Central memory CD8-positive, alpha-beta T cell (primary cell): ENCODE measurements around the gene WBP11.

Experiments used
- ATAC-seq: fragments of 150-1000 bp; cut with Tn5 transposase; replicated peaks from 2 replicates; pipeline ENCODE4 v1.10.0; 2022; ENCODE audit warnings: mild to moderate bottlenecking, moderate FRiP score, moderate number of reproducible peaks; ENCODE audit not compliant: poor library complexity, severe bottlenecking; ENCODE audit errors: extremely low read depth
- DNase-seq, 2 donors: peaks; one replicate each; pipeline ENCODE4 v3.0.0; 2021; ENCODE audit warnings: low spot score in 2 of 2
- H3K27ac Mint-ChIP-seq: one replicate; pipeline ENCODE4 v1.8.0; 2022; ENCODE audit warnings: low read depth, mild to moderate bottlenecking, moderate library complexity, mixed read lengths
- H3K27me3 Mint-ChIP-seq: one replicate; pipeline ENCODE4 v1.8.0; 2022; ENCODE audit warnings: mixed read lengths
- H3K36me3 Mint-ChIP-seq: one replicate; pipeline ENCODE4 v1.8.0; 2022; ENCODE audit warnings: mild to moderate bottlenecking, moderate library complexity, mixed read lengths; ENCODE audit not compliant: insufficient read depth
- H3K4me1 Mint-ChIP-seq: one replicate; pipeline ENCODE4 v1.8.0; 2022; ENCODE audit warnings: mixed read lengths
- H3K4me3 Mint-ChIP-seq: one replicate; pipeline ENCODE4 v1.8.0; 2022; ENCODE audit warnings: mild to moderate bottlenecking, moderate library complexity, mixed read lengths
- H3K9me3 Mint-ChIP-seq: one replicate; pipeline ENCODE4 v1.8.0; 2022; ENCODE audit warnings: mixed read lengths

Gene WBP11

DNA sequence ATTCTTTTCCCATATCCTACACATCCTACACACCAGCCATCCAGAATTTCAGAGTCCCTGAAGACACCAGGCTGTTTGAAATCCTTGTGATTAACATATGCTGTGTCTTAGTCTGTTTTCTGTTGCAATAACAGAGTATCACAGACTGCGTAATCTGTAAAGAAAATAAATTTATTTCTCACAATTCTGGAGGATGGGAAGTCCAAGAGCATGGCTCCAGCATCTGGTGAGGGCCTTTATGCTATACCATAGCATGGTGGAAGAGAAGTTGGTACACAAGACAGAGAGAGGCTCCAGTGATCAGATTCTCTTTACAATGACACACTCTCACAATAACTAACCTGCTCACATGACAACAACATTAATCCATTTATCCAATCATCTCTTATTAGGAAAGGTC, 36.0 kb upstream of the WBP11 start:
- H3K4me3 Mint-ChIP-seq = no peak overlapping the region
- H3K36me3 Mint-ChIP-seq = no peaks in the 10 kb centered on the region
- DNase-seq (no peak), ATAC-seq (no peak)
- H3K9me3 Mint-ChIP-seq = no peaks in the 10 kb centered on the region
- no peak overlapping the region for H3K27ac Mint-ChIP-seq
- peaks cover 57% of the 10 kb centered on the region for H3K27me3 Mint-ChIP-seq
- H3K4me1 Mint-ChIP-seq = no peaks in the 10 kb centered on the region

- H3K36me3 Mint-ChIP-seq = no peaks in the 10 kb centered on the region
- H3K9me3 Mint-ChIP-seq = no peaks in the 10 kb centered on the region
- H3K4me1 Mint-ChIP-seq = no peaks in the 10 kb centered on the region
- H3K27ac Mint-ChIP-seq = no peak overlapping the region
- ATAC-seq = no peak
- DNase-seq = no peak
- H3K27me3 Mint-ChIP-seq = peaks cover 77% of the 10 kb centered on the region
- no peak overlapping the region for H3K4me3 Mint-ChIP-seq
Observed at GRCh38 chr12:14836336-14837210, 33.3 kb upstream of the WBP11 start.

DNA sequence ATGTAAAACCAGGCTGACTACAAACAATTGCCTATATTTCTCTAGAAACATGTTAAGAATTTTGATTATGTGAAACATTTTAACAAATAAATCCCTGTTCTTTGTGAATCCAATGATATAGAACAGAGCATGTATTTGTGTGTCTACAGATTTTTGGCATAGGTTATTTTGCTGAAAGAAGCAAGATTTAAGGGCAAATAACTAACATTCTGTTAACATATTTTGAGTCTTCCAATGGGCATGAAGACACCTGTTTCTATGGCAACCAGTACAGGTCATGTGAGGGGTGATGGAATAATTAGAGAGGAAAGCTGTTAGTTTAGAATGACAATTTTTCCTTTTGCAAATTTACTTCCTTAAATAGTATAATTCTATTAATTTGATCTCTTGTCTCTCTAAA, 31.2 kb upstream of the WBP11 start:
- DNase-seq (no peak), ATAC-seq (no peak)
- Mint-ChIP-seq H3K4me3 (no peak overlapping the region), H3K27me3 (peaks cover 65% of the 10 kb centered on the region), H3K36me3 (no peaks in the 10 kb centered on the region), H3K4me1 (no peaks in the 10 kb centered on the region), H3K27ac (no peak overlapping the region), H3K9me3 (no peaks in the 10 kb centered on the region)

DNA sequence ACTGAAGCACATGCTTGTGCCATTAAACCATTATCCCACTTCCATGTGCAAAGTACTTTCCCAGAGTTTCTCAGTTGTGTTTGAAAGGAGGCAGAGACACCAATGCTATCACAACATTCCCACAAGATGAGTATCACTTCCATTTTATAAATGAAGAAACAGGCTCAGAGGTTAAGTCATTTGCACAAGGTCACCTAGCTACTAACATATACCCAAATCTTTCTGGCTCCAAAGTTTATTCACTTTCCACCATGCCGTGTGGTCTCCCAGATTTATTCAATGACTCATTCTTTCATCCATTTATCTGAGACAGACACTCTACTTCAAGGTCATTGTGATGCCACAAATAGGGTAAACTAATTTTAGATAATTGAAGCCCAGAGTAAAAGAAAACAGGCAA, 30.7 kb upstream of the WBP11 start:
- DNase-seq (no peak), ATAC-seq (no peak)
- H3K27ac Mint-ChIP-seq = no peak overlapping the region
- H3K9me3 Mint-ChIP-seq = no peaks in the 10 kb centered on the region
- H3K27me3 Mint-ChIP-seq = peaks cover 60% of the 10 kb centered on the region
- H3K36me3 Mint-ChIP-seq = no peaks in the 10 kb centered on the region
- H3K4me3 Mint-ChIP-seq = no peak overlapping the region
- no peaks in the 10 kb centered on the region for H3K4me1 Mint-ChIP-seq

- Mint-ChIP-seq H3K4me3 (no peak overlapping the region), H3K27ac (no peak overlapping the region), H3K36me3 (no peaks in the 10 kb centered on the region), H3K27me3 (peaks cover 54% of the 10 kb centered on the region), H3K9me3 (no peaks in the 10 kb centered on the region), H3K4me1 (no peaks in the 10 kb centered on the region)
- no peak for ATAC-seq
- no peak for DNase-seq
Observed at GRCh38 chr12:14833336-14833735, 30.1 kb upstream of the WBP11 start.

GRCh38 chr12:14828892-14829291, 25.6 kb upstream of the WBP11 start:
- ATAC-seq (no peak), DNase-seq (no peak)
- H3K4me3 Mint-ChIP-seq = no peak overlapping the region
- no peak overlapping the region for H3K27ac Mint-ChIP-seq
- H3K4me1 Mint-ChIP-seq = no peaks in the 10 kb centered on the region
- no peaks in the 10 kb centered on the region for H3K9me3 Mint-ChIP-seq
- H3K36me3 Mint-ChIP-seq = no peaks in the 10 kb centered on the region
- peaks cover 19% of the 10 kb centered on the region for H3K27me3 Mint-ChIP-seq

- Mint-ChIP-seq H3K9me3 (no peaks in the 10 kb centered on the region), H3K4me1 (no peaks in the 10 kb centered on the region), H3K4me3 (no peak overlapping the region), H3K27ac (no peak overlapping the region), H3K27me3 (peaks cover 7% of the 10 kb centered on the region), H3K36me3 (no peaks in the 10 kb centered on the region)
- DNase-seq (no peak), ATAC-seq (no peak)
Observed at GRCh38 chr12:14827043-14827442, 23.8 kb upstream of the WBP11 start.

- H3K9me3 Mint-ChIP-seq = no peaks in the 10 kb centered on the region
- ATAC-seq = no peak
- DNase-seq = no peak
- H3K27ac Mint-ChIP-seq = no peak overlapping the region
- H3K4me3 Mint-ChIP-seq = no peak overlapping the region
- H3K36me3 Mint-ChIP-seq = no peaks in the 10 kb centered on the region
- peaks cover 5% of the 10 kb centered on the region for H3K27me3 Mint-ChIP-seq
- no peaks in the 10 kb centered on the region for H3K4me1 Mint-ChIP-seq
Observed at GRCh38 chr12:14826491-14826890, 23.2 kb upstream of the WBP11 start.

DNA sequence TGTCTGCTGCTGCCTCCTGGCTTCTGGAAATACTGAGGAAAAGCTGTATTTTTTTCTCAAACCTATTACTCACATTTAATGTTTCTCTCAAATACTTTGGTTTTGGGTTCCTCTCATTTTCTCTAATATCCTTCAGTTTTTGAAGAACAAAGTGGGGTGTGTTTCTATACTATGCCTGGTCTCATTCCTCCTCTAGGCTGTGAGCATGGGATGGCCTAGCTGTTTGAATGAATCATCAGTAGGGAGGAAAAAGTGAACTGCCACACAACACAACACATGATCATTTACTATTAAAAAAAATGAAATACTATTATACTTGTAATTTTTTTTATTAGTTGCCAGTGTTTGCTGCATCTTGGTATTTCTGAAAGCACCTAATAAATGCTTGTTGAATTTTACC, 22.0 kb upstream of the WBP11 start:
- Mint-ChIP-seq H3K9me3 (no peaks in the 10 kb centered on the region), H3K36me3 (no peaks in the 10 kb centered on the region), H3K4me1 (no peaks in the 10 kb centered on the region), H3K27me3 (peaks cover 8% of the 10 kb centered on the region), H3K4me3 (no peak overlapping the region), H3K27ac (no peak overlapping the region)
- DNase-seq (no peak), ATAC-seq (no peak)

- H3K9me3 Mint-ChIP-seq = no peaks in the 10 kb centered on the region
- H3K4me3 Mint-ChIP-seq = no peak overlapping the region
- ATAC-seq (no peak), DNase-seq (no peak)
- H3K27me3 Mint-ChIP-seq = peaks cover 8% of the 10 kb centered on the region
- no peaks in the 10 kb centered on the region for H3K36me3 Mint-ChIP-seq
- no peak overlapping the region for H3K27ac Mint-ChIP-seq
- H3K4me1 Mint-ChIP-seq = no peaks in the 10 kb centered on the region
Observed at GRCh38 chr12:14824012-14824634, 20.8 kb upstream of the WBP11 start.

GRCh38 chr12:14814014-14814413, 10.7 kb upstream of the WBP11 start, which contains the start of gene SMCO3:
TSS of gene SMCO3 (minus strand) at chr12:14814182. CDS start at chr12:14806680, 7,502 bp downstream.
- Mint-ChIP-seq H3K27me3 (no peaks in the 10 kb centered on the region), H3K27ac (no peak within 1 kb of the TSS), H3K4me3 (no peak within 1 kb of the TSS), H3K4me1 (no peaks in the 10 kb centered on the region), H3K9me3 (no peaks in the 10 kb centered on the region), H3K36me3 (no peaks in the 10 kb centered on the region)
- DNase-seq (no peak), ATAC-seq (no peak)

DNA sequence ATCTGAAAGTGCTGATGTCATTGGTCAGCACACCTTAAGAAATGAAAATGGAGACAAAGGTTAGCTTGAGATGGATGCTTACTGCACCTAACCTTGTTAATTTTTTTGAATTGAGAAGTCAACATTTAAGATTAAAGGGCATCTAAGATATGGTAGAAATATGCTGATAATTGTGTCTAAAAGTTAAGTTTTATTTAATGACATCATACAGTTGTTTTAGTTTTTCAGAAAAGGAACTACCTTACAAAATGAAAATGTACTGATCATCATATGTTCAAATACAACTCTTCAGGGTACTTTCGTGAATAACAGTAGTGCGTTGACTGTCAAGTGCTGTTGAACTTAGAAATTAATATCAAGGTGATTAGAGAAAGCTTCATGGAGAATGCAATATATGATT, 8.2 kb upstream of the WBP11 start:
- ATAC-seq (no peak), DNase-seq (no peak)
- no peaks in the 10 kb centered on the region for H3K36me3 Mint-ChIP-seq
- no peak overlapping the region for H3K27ac Mint-ChIP-seq
- no peak overlapping the region for H3K4me3 Mint-ChIP-seq
- no peaks in the 10 kb centered on the region for H3K9me3 Mint-ChIP-seq
- no peaks in the 10 kb centered on the region for H3K27me3 Mint-ChIP-seq
- no peaks in the 10 kb centered on the region for H3K4me1 Mint-ChIP-seq

DNA sequence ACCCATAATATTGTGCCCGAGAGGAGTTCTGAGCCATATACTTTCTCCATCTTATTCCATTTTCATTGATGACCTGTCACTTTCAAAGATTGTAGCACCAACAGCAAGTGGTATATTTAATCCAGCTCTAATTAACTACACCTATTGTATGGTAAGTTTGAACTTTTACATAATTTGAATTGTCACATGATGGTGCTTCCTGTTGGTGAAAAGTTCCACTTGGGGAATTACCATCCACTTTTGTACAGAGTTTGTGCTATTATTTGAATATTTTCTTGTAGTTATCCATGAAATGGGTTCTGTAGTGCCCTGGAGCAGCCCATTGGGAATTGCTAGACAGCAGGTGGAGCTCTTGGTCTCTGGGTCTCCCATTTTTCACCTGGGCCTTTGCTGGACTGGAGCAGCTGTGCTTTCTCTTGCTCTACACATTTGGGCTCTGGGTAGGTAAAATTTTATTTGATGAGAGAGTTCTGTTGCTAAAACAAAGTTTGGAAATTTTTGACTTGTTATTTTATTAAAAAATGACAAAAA, 7.7 kb upstream of the WBP11 start:
- H3K36me3 Mint-ChIP-seq = no peaks in the 10 kb centered on the region
- DNase-seq = no peak
- no peaks in the 10 kb centered on the region for H3K9me3 Mint-ChIP-seq
- H3K27ac Mint-ChIP-seq = no peak overlapping the region
- no peak for ATAC-seq
- H3K27me3 Mint-ChIP-seq = no peaks in the 10 kb centered on the region
- H3K4me3 Mint-ChIP-seq = no peak overlapping the region
- H3K4me1 Mint-ChIP-seq = no peaks in the 10 kb centered on the region
